Measurements from ENCODE around the gene IL17RD.
"Not testable (repeated sequence)": the region's sequence is repeated elsewhere in the genome, so short reads cannot be mapped to it uniquely, and the experiment has no call there.

DNA sequence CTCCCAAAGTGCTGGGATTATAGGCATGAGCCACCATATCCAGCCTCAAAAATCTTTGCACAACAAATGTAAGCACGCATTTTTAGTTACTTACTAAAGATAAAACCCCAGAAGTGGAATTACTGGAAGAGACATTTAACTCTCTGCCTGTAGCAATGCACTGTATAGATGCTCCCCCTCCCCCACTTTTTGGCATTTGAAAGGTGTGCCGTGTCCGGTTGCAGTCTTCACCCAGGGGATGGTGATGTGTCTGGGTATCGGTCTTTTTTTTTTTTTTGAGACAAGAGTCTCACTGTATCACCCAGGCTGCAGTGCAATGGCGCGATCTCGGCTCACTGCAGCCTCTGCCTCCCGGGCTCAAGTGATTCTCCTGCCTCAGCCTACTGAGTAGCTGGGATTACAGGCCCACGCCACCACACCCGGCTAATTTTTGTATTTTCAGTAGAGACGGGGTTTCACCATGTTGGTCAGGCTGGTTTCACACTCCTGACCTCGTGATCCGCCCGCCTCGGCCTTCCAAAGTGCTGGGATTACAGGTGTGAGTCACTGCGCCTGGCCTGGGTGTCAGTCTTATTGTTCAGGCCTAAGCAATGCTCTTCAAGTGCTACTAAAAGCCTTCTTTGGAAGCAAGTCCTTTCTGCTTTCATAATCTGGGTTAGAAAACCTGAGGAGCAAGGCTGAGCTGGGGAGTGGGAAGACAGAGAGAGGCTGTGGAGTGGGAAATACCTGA lies 81.7 kb downstream of the IL17RD start:
- TF ChIP-seq ZNF211 (tag by site-specific recombination; IDR thresholded peaks at IDR 0.05; ENCODE audit: low read depth); ZNF433 (tag by site-specific recombination; IDR thresholded peaks at IDR 0.05; ENCODE audit: low read depth); ZNF48 (tag by site-specific recombination; IDR thresholded peaks at IDR 0.05): not testable (repeated sequence)
- TF ChIP-seq, protein P1, sequence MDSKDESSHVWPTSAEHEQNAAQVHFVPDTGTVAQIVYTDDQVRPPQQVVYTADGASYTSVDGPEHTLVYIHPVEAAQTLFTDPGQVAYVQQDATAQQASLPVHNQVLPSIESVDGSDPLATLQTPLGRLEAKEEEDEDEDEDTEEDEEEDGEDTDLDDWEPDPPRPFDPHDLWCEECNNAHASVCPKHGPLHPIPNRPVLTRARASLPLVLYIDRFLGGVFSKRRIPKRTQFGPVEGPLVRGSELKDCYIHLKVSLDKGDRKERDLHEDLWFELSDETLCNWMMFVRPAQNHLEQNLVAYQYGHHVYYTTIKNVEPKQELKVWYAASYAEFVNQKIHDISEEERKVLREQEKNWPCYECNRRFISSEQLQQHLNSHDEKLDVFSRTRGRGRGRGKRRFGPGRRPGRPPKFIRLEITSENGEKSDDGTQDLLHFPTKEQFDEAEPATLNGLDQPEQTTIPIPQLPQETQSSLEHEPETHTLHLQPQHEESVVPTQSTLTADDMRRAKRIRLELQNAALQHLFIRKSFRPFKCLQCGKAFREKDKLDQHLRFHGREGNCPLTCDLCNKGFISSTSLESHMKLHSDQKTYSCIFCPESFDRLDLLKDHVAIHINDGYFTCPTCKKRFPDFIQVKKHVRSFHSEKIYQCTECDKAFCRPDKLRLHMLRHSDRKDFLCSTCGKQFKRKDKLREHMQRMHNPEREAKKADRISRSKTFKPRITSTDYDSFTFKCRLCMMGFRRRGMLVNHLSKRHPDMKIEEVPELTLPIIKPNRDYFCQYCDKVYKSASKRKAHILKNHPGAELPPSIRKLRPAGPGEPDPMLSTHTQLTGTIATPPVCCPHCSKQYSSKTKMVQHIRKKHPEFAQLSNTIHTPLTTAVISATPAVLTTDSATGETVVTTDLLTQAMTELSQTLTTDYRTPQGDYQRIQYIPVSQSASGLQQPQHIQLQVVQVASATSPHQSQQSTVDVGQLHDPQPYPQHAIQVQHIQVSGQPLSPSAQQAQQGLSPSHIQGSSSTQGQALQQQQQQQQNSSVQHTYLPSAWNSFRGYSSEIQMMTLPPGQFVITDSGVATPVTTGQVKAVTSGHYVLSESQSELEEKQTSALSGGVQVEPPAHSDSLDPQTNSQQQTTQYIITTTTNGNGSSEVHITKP (tag by site-specific recombination; IDR thresholded peaks at IDR 0.05) = not testable (repeated sequence)
- TF ChIP-seq, protein P2, sequence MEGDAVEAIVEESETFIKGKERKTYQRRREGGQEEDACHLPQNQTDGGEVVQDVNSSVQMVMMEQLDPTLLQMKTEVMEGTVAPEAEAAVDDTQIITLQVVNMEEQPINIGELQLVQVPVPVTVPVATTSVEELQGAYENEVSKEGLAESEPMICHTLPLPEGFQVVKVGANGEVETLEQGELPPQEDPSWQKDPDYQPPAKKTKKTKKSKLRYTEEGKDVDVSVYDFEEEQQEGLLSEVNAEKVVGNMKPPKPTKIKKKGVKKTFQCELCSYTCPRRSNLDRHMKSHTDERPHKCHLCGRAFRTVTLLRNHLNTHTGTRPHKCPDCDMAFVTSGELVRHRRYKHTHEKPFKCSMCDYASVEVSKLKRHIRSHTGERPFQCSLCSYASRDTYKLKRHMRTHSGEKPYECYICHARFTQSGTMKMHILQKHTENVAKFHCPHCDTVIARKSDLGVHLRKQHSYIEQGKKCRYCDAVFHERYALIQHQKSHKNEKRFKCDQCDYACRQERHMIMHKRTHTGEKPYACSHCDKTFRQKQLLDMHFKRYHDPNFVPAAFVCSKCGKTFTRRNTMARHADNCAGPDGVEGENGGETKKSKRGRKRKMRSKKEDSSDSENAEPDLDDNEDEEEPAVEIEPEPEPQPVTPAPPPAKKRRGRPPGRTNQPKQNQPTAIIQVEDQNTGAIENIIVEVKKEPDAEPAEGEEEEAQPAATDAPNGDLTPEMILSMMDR (tag by site-specific recombination; IDR thresholded peaks at IDR 0.05) = not testable (repeated sequence)
